GM12878 (cell line): ENCODE measurements around the gene BAIAP2L1. TPM values are rescaled to one million over a fixed set of nuclear protein-coding genes. Genes with fewer than 3 reads are reported as not detected.

Experiments
- ATAC-seq: fragments of 200-7000 bp; cut with Tn5 transposase; 3 replicates; pipeline ENCODE4 v1.9.1; 2020; ENCODE audit warnings: mild to moderate bottlenecking, moderate library complexity
- BruUV-seq: library from RNA; stranded (reverse); fragments of 400-500 nt; replicated peaks from 2 replicates; lab custom pipeline; 2021; lab: Mats Ljungman, UMichigan
- CTCF ChIA-PET: fragments of 300-600 bp; sonication (Branson Sonifier 250); formaldehyde crosslinking; extraction: SDS; loops from one replicate; lab custom pipeline; 2021; ENCODE audit warnings: inconsistent platforms; lab: Yijun Ruan, JAX
- POLR2A ChIA-PET: fragments of 350-600 bp; formaldehyde crosslinking; extraction: SDS; loops from one replicate; lab custom pipeline; 2021; ENCODE audit warnings: inconsistent platforms; lab: Charles Lee
- RAD21 ChIA-PET: fragments of 300-600 bp; sonication (Branson Sonifier 250); formaldehyde crosslinking; loops from one replicate; lab custom pipeline; 2023; ENCODE audit warnings: antibody characterized with exemption; ENCODE audit not compliant: unreplicated experiment; lab: Charles Lee
- SMC1A ChIA-PET: fragments of 300-600 bp; sonication (Branson Sonifier 250); formaldehyde crosslinking; loops from one replicate; lab custom pipeline; 2023; ENCODE audit not compliant: unreplicated experiment, uncharacterized antibody; lab: Charles Lee
- DNase-seq: peaks from one replicate; pipeline ENCODE4 v3.0.0-alpha.2; 2011; ENCODE audit warnings: low read depth, low spot score
- FAIRE-seq: peaks from 3 replicates; lab custom pipeline; 2011; peaks lifted over from hg19 to GRCh38; lab: Jason Lieb, UNC
- H2AFZ ChIP-seq: 2 replicates; pipeline ENCODE4 v1.6.0; 2011; ENCODE audit warnings: low read depth, low read length, control low read depth; ENCODE audit not compliant: control insufficient read depth
- H3K27ac ChIP-seq: 2 replicates; pipeline ENCODE4 v1.5.1; 2011; ENCODE audit warnings: control low read depth; ENCODE audit not compliant: control insufficient read depth, insufficient read depth
- H3K27me3 ChIP-seq, 2 experiments: replicated peaks in 1 of 2; 2 replicates each; pipeline versions ENCODE4 v1.6.0 to v1.6.1; 2011; ENCODE audit warnings: low read length in 1 of 2; ENCODE audit not compliant: control insufficient read depth in 2 of 2, insufficient read depth in 2 of 2
- H3K36me3 ChIP-seq, 2 experiments: 2 replicates each; pipeline ENCODE4 v1.5.1; 2011; ENCODE audit warnings: low read length in 1 of 2; ENCODE audit not compliant: control insufficient read depth in 2 of 2, insufficient read depth in 2 of 2
- H3K4me1 ChIP-seq: 2 replicates; pipeline ENCODE4 v1.6.1; 2011; ENCODE audit warnings: mild to moderate bottlenecking, low read length, moderate library complexity, mixed read lengths; ENCODE audit not compliant: control insufficient read depth, insufficient read depth
- H3K4me2 ChIP-seq: 2 replicates; pipeline ENCODE4 v1.6.0; 2011; ENCODE audit warnings: control low read depth; ENCODE audit not compliant: control insufficient read depth, insufficient read depth
- H3K4me3 ChIP-seq: fragments of 200-600 bp; sonication (generic); 2 replicates; pipeline ENCODE4 v1.5.1; 2016
- H3K79me2 ChIP-seq: 2 replicates; pipeline ENCODE4 v1.6.0; 2011; ENCODE audit warnings: low read length; ENCODE audit not compliant: control insufficient read depth, insufficient read depth
- H3K9ac ChIP-seq: 2 replicates; pipeline ENCODE4 v1.8.0; 2011; ENCODE audit warnings: low read length, control low read depth, mixed read lengths; ENCODE audit not compliant: control insufficient read depth, insufficient read depth
- H3K9me3 ChIP-seq: replicated peaks from 3 replicates; pipeline ENCODE4 v1.5.1; 2011; ENCODE audit warnings: mild to moderate bottlenecking, low read length; ENCODE audit not compliant: control insufficient read depth, insufficient read depth
- H4K20me1 ChIP-seq: 2 replicates; pipeline ENCODE4 v1.6.0; 2011; ENCODE audit not compliant: control insufficient read depth, insufficient read depth
- BRCA1 ChIP-seq: IDR thresholded peaks from 2 replicates; pipeline ENCODE4 v1.6.1; 2011; ENCODE audit warnings: low read depth, low read length, improper control_type of control experiment
- CEBPB ChIP-seq, 2 experiments: fragments of 150-350 bp in 1 of 2; IDR thresholded peaks; 2 replicates each; pipeline ENCODE4 v1.6.1; 2012 to 2014; ENCODE audit warnings: low read depth in 2 of 2, low read length in 2 of 2, borderline replicate concordance in 1 of 2, inconsistent platforms in 1 of 2
- EED ChIP-seq: sonication (generic); IDR thresholded peaks from 2 replicates; pipeline ENCODE4 v1.6.1; 2016; ENCODE audit warnings: antibody characterized with exemption, low read depth
- MXI1 ChIP-seq: fragments of 150-350 bp; IDR thresholded peaks from 2 replicates; pipeline ENCODE4 v1.6.1; 2011; ENCODE audit warnings: low read depth, mild to moderate bottlenecking, inconsistent platforms, low read length, improper control_type of control experiment
- MYC ChIP-seq: IDR thresholded peaks from 2 replicates; pipeline ENCODE4 v1.6.1; 2011; ENCODE audit warnings: mild to moderate bottlenecking, low read length, moderate library complexity, inconsistent platforms; ENCODE audit not compliant: insufficient read depth, insufficient replicate concordance, insufficient read length, severe bottlenecking
- NR2C2 ChIP-seq: IDR thresholded peaks from 2 replicates; pipeline ENCODE4 v1.6.1; 2011; ENCODE audit warnings: borderline replicate concordance, low read depth; ENCODE audit not compliant: control insufficient read depth, insufficient read length
- STAT3 ChIP-seq: IDR thresholded peaks from 2 replicates; pipeline ENCODE4 v1.6.1; 2011; ENCODE audit warnings: low read depth, low read length, improper control_type of control experiment
- WGBS: methylation state at CpG from one replicate; pipeline ENCODE4 v1.1.6; 2016; ENCODE audit warnings: low lambda C conversion rate; ENCODE audit not compliant: insufficient replicate concordance, insufficient coverage; ENCODE audit errors: missing lambda C conversion rate; 5-methylcytosine and 5-hydroxymethylcytosine counted together
- in situ Hi-C: fragments of 300-500 bp; cut with MboI; formaldehyde crosslinking; loops from 9 replicates; pipeline ENCODE4 v1.14.3; 2018; ENCODE audit warnings: mixed read lengths
- intact Hi-C: fragments of 100-400 bp; cut with micrococcal nuclease; formaldehyde crosslinking; loops from one replicate; pipeline ENCODE4 v1.14.2; 2022; ENCODE audit not compliant: unreplicated experiment
- polyA plus RNA-seq, 11 experiments: library from polyadenylated mRNA; depleted of rRNA in 4 of 11; unstranded in 6 of 11; stranded (reverse) in 5 of 11; fragments of >200 nt; fragmentation: Nextera tagmentation in 4 of 11; fragmentation: Illumina TruSeq in 1 of 11; extraction: Ambion mirVana in 4 of 11; extraction: Trizol in 1 of 11; gene quantifications; 1 replicate in 1 of 11; 2 replicates in 10 of 11; pipeline versions ENCODE4 v1.2.1 to v1.2.3, GENCODE V29; 2011 to 2016; ENCODE audit warnings: inconsistent platforms in 2 of 11, missing spikeins in 2 of 11, low read depth in 1 of 11
- total RNA-seq, 4 experiments: library from RNA; depleted of rRNA in 3 of 4; stranded (reverse); fragments of >200 nt in 3 of 4; fragmentation: Illumina TruSeq in 1 of 4; extraction: Trizol in 1 of 4; gene quantifications; 2 replicates each; pipeline versions ENCODE4 v1.2.1 to v1.2.3, GENCODE V29; 2013 to 2021
- TF ChIP-seq, protein P1 (sequence below): IDR thresholded peaks from 2 replicates; pipeline ENCODE4 v1.6.1; 2011; ENCODE audit warnings: low read depth, low read length, improper control_type of control experiment, borderline replicate concordance

The BAIAP2L1 gene
- total and polyA plus RNA-seq, 10 of the 15 experiments (the other 5 are each of a cell fraction or from before 2014, with no cell fraction given), result 8.9 to 60.2 (median 35.7) TPM

- TF ChIP-seq, protein P1, sequence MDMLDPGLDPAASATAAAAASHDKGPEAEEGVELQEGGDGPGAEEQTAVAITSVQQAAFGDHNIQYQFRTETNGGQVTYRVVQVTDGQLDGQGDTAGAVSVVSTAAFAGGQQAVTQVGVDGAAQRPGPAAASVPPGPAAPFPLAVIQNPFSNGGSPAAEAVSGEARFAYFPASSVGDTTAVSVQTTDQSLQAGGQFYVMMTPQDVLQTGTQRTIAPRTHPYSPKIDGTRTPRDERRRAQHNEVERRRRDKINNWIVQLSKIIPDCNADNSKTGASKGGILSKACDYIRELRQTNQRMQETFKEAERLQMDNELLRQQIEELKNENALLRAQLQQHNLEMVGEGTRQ, result no peak
Observed at GRCh38 chr7:98362517-98362916, 38.4 kb downstream of the BAIAP2L1 start (continued).

DNA sequence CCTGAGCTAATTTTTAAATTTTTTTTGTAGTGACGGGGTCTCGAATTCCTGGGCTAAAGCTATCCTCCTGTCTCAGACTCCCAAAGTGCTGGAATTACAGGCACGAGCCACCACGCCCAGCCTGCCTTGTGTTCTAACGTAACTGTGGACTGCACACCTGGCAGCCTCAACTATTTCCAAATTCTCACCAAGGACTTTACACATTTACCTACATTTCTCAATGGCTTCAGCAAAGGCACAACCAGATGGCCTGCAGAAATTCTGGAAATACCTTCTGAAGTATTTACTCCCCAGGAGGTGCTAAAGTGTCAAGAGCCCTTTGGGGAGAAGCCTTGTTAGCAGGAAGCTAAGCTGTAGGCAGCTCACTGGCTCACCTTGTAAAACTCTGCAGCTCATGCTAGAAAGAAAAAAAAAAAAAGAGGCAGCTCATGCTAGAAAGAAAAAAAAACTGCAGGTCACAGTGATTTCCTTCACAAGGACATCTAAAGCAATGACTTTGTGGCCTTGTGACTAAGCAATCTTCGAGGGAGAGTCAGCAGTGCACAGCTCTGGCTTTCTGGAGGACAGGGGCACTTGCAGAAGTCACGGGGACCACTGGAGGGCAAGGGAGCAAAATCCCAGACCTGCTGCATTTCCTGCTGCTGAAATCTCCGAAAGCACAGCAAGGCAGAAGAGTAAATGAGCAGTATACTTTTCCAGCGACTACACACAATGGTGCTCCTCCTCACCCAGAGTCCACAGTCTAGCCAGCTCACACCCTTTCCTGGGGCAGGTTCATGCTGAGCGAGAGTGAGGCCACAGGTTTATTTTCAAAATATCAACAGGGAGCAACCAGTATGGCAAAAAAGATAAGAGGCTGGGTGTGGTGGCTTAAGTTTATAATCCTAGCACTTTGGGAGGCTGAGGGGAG is 40.4 kb downstream of the BAIAP2L1 start:
- H3K4me1 ChIP-seq, result no peaks in the 10 kb centered on the region
- no peaks in the 10 kb centered on the region for H3K9me3 ChIP-seq
- ChIA-PET RAD21 (no interaction called here), SMC1A (interaction anchor here (0.8 kb wide), 1 partner anchor 41 kb away, joined by 4 read pairs; no protein-coding TSS in a partner anchor)
- BruUV-seq, result no TSS peak
- H3K4me3 ChIP-seq, result no peak overlapping the region
- no peaks in the 10 kb centered on the region for H3K79me2 ChIP-seq
- no peak overlapping the region for H3K9ac ChIP-seq
- H2AFZ ChIP-seq, result no peak overlapping the region
- WGBS, result 76% methylated on average over 10 of the region's 10 CpGs
- TF ChIP-seq MYC (no peak), CEBPB (IDR thresholded peaks at IDR 0.05; ENCODE audit: borderline replicate concordance in 1 of 2, low read depth in 2 of 2, low read length in 2 of 2) (no peak), MXI1 (no peak), EED (no peak), STAT3 (no peak), NR2C2 (no peak), BRCA1 (no peak)
- TF ChIP-seq, all 136 proteins: peak for 0
- ChIA-PET POLR2A (no interaction called here), CTCF (interaction anchor here (0.8 kb wide), 2 partner anchors 41 to 314 kb away, joined by 3 to 4 read pairs; no protein-coding TSS in a partner anchor)
- in situ Hi-C loops (no loop called here), intact Hi-C loops (no loop called here)
- ATAC-seq (no peak), DNase-seq (no peak), FAIRE-seq (no peak)
- Histone ChIP-seq H3K36me3 (peaks cover 0 to 4% of the 10 kb centered on the region in 2 experiments; a peak in 2 of 4 replicates), H3K4me2 (no peak overlapping the region), H3K27ac (no peak overlapping the region), H3K27me3 (no peaks in the 10 kb centered on the region), H4K20me1 (no peaks in the 10 kb centered on the region)
